SK-N-SH treated with all-trans-retinoic acid at 6 μM for 48 hours (cell line): ENCODE results near the gene CRYBG3.
"Not testable (repeated sequence)": the region's sequence is repeated elsewhere in the genome, so short reads cannot be mapped to it uniquely, and the experiment has no call there.

Experiments
- ATAC-seq: fragments of 200-7000 bp; cut with Tn5 transposase; 3 replicates; pipeline ENCODE4 v1.9.1; 2020; ENCODE audit warnings: mild to moderate bottlenecking, moderate library complexity
- ARNTL ChIP-seq: fragments of 450-650 bp; formaldehyde crosslinking; IDR thresholded peaks from 2 replicates; pipeline ENCODE4 v1.5.0; 2020; ENCODE audit warnings: low read depth, mild to moderate bottlenecking, moderate library complexity, borderline replicate concordance
- BACH2 ChIP-seq: fragments of 250-450 bp; sonication (Bioruptor Pico); IDR thresholded peaks from 2 replicates; pipeline ENCODE4 v1.9.0; 2021; ENCODE audit warnings: mild to moderate bottlenecking, borderline replicate concordance
- CSDC2 ChIP-seq: fragments of 250-450 bp; sonication (Bioruptor Pico); IDR thresholded peaks from 2 replicates; pipeline ENCODE4 v1.5.0; 2020; ENCODE audit warnings: mild to moderate bottlenecking, moderate library complexity
- ESRRG ChIP-seq: fragments of 250-450 bp; sonication (Bioruptor Pico); IDR thresholded peaks from 2 replicates; pipeline ENCODE4 v1.6.1; 2021; ENCODE audit warnings: mild to moderate bottlenecking
- GLIS3 ChIP-seq: fragments of 250-450 bp; sonication (Bioruptor Pico); IDR thresholded peaks from 2 replicates; pipeline ENCODE4 v1.5.0; 2020; ENCODE audit warnings: mild to moderate bottlenecking, moderate library complexity
- ISL1 ChIP-seq: fragments of 250-450 bp; sonication (Bioruptor Pico); IDR thresholded peaks from 2 replicates; pipeline ENCODE4 v2.1.2; 2022; ENCODE audit warnings: mild to moderate bottlenecking, moderate library complexity
- OSR1 ChIP-seq: fragments of 250-450 bp; sonication (Bioruptor Pico); IDR thresholded peaks from 2 replicates; pipeline ENCODE4 v1.8.0; 2022; ENCODE audit warnings: moderate library complexity, mild to moderate bottlenecking, inconsistent platforms
- PPARA ChIP-seq: fragments of 250-450 bp; sonication (Bioruptor Pico); IDR thresholded peaks from 2 replicates; pipeline ENCODE4 v1.5.0; 2020; ENCODE audit warnings: mild to moderate bottlenecking, borderline replicate concordance
- RARB ChIP-seq: fragments of 250-450 bp; sonication (Bioruptor Pico); IDR thresholded peaks from 2 replicates; pipeline ENCODE4 v1.8.0; 2021; ENCODE audit warnings: mild to moderate bottlenecking, moderate library complexity
- SNAI2 ChIP-seq: fragments of 250-450 bp; sonication (Bioruptor Pico); IDR thresholded peaks from 2 replicates; pipeline ENCODE4 v1.5.0; 2020; ENCODE audit warnings: mild to moderate bottlenecking, moderate library complexity
- TCF4 ChIP-seq: fragments of 250-450 bp; sonication (Bioruptor Pico); IDR thresholded peaks from 2 replicates; pipeline ENCODE4 v1.8.0; 2021; ENCODE audit warnings: mild to moderate bottlenecking, moderate library complexity, borderline replicate concordance
- TOX ChIP-seq: fragments of 250-450 bp; sonication (Bioruptor Pico); IDR thresholded peaks from 2 replicates; pipeline ENCODE4 v1.8.0; 2021; ENCODE audit warnings: mild to moderate bottlenecking, moderate library complexity, borderline replicate concordance
- ZC3H10 ChIP-seq: fragments of 250-450 bp; sonication (Bioruptor Pico); IDR thresholded peaks from 2 replicates; pipeline ENCODE4 v1.5.1; 2021; ENCODE audit warnings: mild to moderate bottlenecking, moderate library complexity
- ZFP3 ChIP-seq: fragments of 250-450 bp; sonication (Bioruptor Pico); IDR thresholded peaks from 2 replicates; pipeline ENCODE4 v1.5.0; 2020; ENCODE audit warnings: mild to moderate bottlenecking, moderate library complexity
- ZFP30 ChIP-seq: fragments of 450-650 bp; formaldehyde crosslinking; IDR thresholded peaks from 2 replicates; pipeline ENCODE4 v1.5.0; 2022; ENCODE audit warnings: mild to moderate bottlenecking, moderate library complexity
- ZNF565 ChIP-seq: fragments of 450-650 bp; formaldehyde crosslinking; conservative IDR thresholded peaks from 2 replicates; pipeline ENCODE4 v1.5.0; 2020; ENCODE audit warnings: low read depth, mild to moderate bottlenecking, moderate library complexity
- ZNF70 ChIP-seq: fragments of 450-650 bp; formaldehyde crosslinking; IDR thresholded peaks from 2 replicates; pipeline ENCODE4 v1.5.0; 2020; ENCODE audit warnings: mild to moderate bottlenecking, moderate library complexity
- ZNF8 ChIP-seq: fragments of 450-650 bp; formaldehyde crosslinking; IDR thresholded peaks from 2 replicates; pipeline ENCODE4 v1.5.0; 2020; ENCODE audit warnings: mild to moderate bottlenecking, moderate library complexity
- TF ChIP-seq, protein P1 (sequence below): fragments of 250-450 bp; sonication (Bioruptor Pico); IDR thresholded peaks from 2 replicates; pipeline ENCODE4 v1.5.1; 2020; ENCODE audit warnings: low read depth, mild to moderate bottlenecking, moderate library complexity
- TF ChIP-seq, protein P2 (sequence below): fragments of 250-450 bp; sonication (Bioruptor Pico); IDR thresholded peaks from 2 replicates; pipeline ENCODE4 v1.5.0; 2020; ENCODE audit warnings: mild to moderate bottlenecking, moderate library complexity
- TF ChIP-seq, protein P3 (sequence below): fragments of 250-450 bp; sonication (Bioruptor Pico); IDR thresholded peaks from 2 replicates; pipeline ENCODE4 v1.5.1; 2021; ENCODE audit warnings: mild to moderate bottlenecking, moderate library complexity
- TF ChIP-seq, protein P4 (sequence below): fragments of 250-450 bp; sonication (Bioruptor Pico); IDR thresholded peaks from 2 replicates; pipeline ENCODE4 v1.8.0; 2020; ENCODE audit warnings: mild to moderate bottlenecking, moderate library complexity, borderline replicate concordance

Gene CRYBG3

DNA sequence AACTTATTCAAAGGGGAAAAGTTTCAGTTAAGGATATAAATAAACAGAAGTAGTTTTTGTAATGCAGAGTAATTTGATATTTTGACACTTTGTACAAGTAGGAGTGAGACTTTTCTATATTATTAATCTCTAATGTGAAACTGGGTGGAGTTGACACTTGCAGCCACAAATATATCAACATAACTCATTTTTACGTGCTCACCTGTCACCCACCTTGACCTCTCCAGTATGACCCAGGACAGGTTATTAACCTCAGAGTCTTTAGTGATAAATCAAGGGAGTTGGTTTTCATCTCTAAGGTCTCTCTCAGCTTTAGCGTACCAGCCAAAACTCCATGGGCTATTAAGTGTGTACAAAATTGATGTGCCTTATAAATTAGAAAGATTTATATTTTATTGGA, 7.4 kb downstream of the CRYBG3 start (continued):
- TF ChIP-seq, protein P1, sequence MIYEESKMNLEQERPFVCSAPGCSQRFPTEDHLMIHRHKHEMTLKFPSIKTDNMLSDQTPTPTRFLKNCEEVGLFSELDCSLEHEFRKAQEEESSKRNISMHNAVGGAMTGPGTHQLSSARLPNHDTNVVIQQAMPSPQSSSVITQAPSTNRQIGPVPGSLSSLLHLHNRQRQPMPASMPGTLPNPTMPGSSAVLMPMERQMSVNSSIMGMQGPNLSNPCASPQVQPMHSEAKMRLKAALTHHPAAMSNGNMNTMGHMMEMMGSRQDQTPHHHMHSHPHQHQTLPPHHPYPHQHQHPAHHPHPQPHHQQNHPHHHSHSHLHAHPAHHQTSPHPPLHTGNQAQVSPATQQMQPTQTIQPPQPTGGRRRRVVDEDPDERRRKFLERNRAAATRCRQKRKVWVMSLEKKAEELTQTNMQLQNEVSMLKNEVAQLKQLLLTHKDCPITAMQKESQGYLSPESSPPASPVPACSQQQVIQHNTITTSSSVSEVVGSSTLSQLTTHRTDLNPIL (CRISPR knock-in tag): no peak
- TF ChIP-seq ZNF70: no peak
- TF ChIP-seq PPARA (CRISPR knock-in tag): no peak
- TF ChIP-seq BACH2 (CRISPR knock-in tag): no peak
- TF ChIP-seq OSR1 (CRISPR knock-in tag): no peak
- TF ChIP-seq ZNF8: no peak
- TF ChIP-seq TCF4: no peak
- no peak for TF ChIP-seq GLIS3
- no peak for TF ChIP-seq SNAI2 (CRISPR knock-in tag)
- TF ChIP-seq ZFP30: no peak
- TF ChIP-seq ARNTL (CRISPR knock-in tag): no peak
- TF ChIP-seq TOX (CRISPR knock-in tag): no peak
- no peak for TF ChIP-seq CSDC2 (CRISPR knock-in tag)

DNA sequence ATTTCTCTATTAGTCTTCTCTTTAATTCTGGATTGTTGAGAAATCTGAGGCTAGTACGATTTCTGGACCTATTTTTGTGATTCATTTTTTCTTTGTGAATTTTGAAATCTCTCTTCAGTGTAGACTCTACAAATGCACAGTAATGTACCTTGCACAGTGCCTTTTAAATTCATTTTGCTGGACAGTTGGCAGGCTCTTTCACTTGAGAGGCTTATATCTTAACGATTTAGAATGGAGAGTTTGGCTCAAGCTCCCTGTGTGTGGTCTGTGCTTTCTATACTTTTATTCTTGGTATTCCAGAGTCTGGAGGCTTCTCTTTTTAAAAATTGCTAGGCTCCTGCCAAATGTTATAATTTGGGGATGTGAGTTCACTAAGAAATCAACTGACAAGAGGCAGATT, 8.8 kb downstream of the CRYBG3 start:
- no peak for ATAC-seq
- no peak for TF ChIP-seq ZC3H10 (CRISPR knock-in tag)
- TF ChIP-seq ZFP3: no peak
- TF ChIP-seq, protein P2, sequence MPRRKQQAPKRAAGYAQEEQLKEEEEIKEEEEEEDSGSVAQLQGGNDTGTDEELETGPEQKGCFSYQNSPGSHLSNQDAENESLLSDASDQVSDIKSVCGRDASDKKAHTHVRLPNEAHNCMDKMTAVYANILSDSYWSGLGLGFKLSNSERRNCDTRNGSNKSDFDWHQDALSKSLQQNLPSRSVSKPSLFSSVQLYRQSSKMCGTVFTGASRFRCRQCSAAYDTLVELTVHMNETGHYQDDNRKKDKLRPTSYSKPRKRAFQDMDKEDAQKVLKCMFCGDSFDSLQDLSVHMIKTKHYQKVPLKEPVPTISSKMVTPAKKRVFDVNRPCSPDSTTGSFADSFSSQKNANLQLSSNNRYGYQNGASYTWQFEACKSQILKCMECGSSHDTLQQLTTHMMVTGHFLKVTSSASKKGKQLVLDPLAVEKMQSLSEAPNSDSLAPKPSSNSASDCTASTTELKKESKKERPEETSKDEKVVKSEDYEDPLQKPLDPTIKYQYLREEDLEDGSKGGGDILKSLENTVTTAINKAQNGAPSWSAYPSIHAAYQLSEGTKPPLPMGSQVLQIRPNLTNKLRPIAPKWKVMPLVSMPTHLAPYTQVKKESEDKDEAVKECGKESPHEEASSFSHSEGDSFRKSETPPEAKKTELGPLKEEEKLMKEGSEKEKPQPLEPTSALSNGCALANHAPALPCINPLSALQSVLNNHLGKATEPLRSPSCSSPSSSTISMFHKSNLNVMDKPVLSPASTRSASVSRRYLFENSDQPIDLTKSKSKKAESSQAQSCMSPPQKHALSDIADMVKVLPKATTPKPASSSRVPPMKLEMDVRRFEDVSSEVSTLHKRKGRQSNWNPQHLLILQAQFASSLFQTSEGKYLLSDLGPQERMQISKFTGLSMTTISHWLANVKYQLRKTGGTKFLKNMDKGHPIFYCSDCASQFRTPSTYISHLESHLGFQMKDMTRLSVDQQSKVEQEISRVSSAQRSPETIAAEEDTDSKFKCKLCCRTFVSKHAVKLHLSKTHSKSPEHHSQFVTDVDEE (CRISPR knock-in tag): no peak
- TF ChIP-seq, protein P1 (CRISPR knock-in tag): no peak
- no peak for TF ChIP-seq ZNF565
- no peak for TF ChIP-seq TCF4
- TF ChIP-seq, protein P3, sequence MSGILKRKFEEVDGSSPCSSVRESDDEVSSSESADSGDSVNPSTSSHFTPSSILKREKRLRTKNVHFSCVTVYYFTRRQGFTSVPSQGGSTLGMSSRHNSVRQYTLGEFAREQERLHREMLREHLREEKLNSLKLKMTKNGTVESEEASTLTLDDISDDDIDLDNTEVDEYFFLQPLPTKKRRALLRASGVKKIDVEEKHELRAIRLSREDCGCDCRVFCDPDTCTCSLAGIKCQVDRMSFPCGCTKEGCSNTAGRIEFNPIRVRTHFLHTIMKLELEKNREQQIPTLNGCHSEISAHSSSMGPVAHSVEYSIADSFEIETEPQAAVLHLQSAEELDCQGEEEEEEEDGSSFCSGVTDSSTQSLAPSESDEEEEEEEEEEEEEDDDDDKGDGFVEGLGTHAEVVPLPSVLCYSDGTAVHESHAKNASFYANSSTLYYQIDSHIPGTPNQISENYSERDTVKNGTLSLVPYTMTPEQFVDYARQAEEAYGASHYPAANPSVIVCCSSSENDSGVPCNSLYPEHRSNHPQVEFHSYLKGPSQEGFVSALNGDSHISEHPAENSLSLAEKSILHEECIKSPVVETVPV (CRISPR knock-in tag): no peak
- no peak for TF ChIP-seq TOX (CRISPR knock-in tag)
- TF ChIP-seq ESRRG (CRISPR knock-in tag): no peak
- no peak for TF ChIP-seq PPARA (CRISPR knock-in tag)
- no peak for TF ChIP-seq ZNF70
- TF ChIP-seq ZFP30: no peak

DNA sequence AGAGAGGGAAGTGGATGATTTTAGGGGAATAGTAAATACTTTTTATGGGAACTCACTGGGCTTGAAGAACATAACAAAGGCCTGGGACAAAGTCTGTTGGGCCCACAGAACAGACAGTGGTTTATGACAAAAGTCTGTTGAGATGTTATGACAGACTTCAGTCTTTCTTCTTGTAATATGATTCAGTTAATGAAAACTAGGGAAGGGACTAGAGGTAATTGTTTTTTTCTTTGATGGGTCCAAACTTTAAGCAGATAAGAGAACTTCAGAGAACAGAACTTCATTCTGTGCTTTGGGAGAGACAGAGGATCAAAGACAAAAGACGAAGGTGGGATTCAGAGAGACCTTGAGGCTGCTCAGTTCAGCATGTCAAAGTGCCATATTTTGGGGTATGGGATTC, 9.3 kb downstream of the CRYBG3 start:
- TF ChIP-seq BACH2 (CRISPR knock-in tag) (no peak), ZC3H10 (CRISPR knock-in tag) (no peak), ZNF565 (no peak), SNAI2 (CRISPR knock-in tag) (no peak), TOX (CRISPR knock-in tag) (no peak), CSDC2 (CRISPR knock-in tag) (no peak), ISL1 (CRISPR knock-in tag) (no peak), RARB (CRISPR knock-in tag) (no peak), ESRRG (CRISPR knock-in tag) (no peak), ZNF70 (no peak), ZFP3 (no peak), ARNTL (CRISPR knock-in tag) (no peak), ZNF8 (no peak), ZFP30 (no peak), OSR1 (CRISPR knock-in tag) (no peak)
- TF ChIP-seq, protein P2 (CRISPR knock-in tag): no peak
- TF ChIP-seq, protein P3 (CRISPR knock-in tag): no peak
- TF ChIP-seq, protein P4, sequence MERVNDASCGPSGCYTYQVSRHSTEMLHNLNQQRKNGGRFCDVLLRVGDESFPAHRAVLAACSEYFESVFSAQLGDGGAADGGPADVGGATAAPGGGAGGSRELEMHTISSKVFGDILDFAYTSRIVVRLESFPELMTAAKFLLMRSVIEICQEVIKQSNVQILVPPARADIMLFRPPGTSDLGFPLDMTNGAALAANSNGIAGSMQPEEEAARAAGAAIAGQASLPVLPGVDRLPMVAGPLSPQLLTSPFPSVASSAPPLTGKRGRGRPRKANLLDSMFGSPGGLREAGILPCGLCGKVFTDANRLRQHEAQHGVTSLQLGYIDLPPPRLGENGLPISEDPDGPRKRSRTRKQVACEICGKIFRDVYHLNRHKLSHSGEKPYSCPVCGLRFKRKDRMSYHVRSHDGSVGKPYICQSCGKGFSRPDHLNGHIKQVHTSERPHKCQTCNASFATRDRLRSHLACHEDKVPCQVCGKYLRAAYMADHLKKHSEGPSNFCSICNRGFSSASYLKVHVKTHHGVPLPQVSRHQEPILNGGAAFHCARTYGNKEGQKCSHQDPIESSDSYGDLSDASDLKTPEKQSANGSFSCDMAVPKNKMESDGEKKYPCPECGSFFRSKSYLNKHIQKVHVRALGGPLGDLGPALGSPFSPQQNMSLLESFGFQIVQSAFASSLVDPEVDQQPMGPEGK (CRISPR knock-in tag): no peak
- TF ChIP-seq, protein P1 (CRISPR knock-in tag): no peak
- no peak for ATAC-seq

DNA sequence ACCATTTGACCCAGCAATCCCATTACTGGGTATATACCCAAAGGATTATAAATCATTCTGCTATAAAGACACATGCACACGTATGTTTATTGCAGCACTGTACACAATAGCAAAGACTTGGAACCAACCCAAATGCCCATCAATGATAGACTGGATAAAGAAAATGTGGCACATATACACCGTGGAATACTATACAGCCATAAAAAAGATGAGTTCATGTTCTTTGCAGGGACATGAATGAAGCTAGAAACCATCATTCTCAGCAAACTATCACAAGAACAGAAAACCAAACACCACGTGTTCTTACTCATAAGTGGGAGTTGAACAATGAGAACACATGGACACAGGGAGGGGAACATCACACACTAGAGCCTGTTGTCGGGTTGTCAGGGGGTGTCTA, 11.4 kb downstream of the CRYBG3 start:
- ATAC-seq: not testable (repeated sequence)
